ENCODE results near the gene NFIC. TPM values are rescaled to one million over a fixed set of nuclear protein-coding genes. Genes with fewer than 3 reads are reported as not detected.
A peak's percentile ranks its signal among the peaks of the same experiment; 100 is the strongest.

The NFIC gene
- total and polyA plus RNA-seq, 10 of the 15 experiments (the other 5 are each of a cell fraction or from before 2014, with no cell fraction given) = 0.71 to 53.5 (median 10.2) TPM

DNA sequence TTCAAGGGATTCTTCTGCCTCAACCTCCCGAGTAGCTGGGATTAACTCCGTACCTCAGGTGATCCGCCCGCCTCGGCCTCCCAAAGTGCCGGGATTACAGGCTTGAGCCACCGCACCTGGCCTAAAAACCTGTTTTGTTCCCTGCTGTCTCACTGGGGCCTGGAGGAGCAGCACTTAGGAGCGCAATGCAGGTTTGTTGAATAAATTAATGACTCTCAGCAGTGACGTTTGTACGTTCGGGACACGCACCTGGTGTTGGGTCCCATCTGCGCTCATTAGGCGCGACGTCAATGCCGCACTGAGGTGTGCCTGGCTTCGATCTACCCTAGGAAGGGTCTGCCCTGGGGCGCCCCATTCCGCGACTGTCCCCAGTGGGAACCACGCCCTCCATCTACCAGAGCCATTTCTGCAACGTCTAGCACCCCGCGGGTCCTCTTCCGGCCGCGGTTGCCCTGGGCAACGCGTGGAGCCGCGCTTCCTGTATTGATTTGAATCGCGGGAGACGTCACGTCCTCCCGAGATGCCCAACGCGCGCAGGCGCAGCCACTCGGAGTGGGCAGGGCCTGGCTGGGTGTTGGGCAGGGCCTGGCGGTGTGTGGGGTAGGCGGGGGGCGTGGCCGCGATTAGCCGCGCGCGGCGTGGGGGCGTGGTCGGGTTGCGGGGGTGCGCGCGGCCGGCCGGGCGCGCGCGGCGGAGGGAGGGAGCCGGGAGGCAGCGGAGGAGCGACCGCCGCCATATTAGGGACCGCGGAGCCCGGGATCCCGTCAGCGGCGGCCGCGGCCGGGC lies 139.4 kb downstream of the NFIC start, which contains the start of gene FZR1 (continued):
- TF ChIP-seq, protein P1, sequence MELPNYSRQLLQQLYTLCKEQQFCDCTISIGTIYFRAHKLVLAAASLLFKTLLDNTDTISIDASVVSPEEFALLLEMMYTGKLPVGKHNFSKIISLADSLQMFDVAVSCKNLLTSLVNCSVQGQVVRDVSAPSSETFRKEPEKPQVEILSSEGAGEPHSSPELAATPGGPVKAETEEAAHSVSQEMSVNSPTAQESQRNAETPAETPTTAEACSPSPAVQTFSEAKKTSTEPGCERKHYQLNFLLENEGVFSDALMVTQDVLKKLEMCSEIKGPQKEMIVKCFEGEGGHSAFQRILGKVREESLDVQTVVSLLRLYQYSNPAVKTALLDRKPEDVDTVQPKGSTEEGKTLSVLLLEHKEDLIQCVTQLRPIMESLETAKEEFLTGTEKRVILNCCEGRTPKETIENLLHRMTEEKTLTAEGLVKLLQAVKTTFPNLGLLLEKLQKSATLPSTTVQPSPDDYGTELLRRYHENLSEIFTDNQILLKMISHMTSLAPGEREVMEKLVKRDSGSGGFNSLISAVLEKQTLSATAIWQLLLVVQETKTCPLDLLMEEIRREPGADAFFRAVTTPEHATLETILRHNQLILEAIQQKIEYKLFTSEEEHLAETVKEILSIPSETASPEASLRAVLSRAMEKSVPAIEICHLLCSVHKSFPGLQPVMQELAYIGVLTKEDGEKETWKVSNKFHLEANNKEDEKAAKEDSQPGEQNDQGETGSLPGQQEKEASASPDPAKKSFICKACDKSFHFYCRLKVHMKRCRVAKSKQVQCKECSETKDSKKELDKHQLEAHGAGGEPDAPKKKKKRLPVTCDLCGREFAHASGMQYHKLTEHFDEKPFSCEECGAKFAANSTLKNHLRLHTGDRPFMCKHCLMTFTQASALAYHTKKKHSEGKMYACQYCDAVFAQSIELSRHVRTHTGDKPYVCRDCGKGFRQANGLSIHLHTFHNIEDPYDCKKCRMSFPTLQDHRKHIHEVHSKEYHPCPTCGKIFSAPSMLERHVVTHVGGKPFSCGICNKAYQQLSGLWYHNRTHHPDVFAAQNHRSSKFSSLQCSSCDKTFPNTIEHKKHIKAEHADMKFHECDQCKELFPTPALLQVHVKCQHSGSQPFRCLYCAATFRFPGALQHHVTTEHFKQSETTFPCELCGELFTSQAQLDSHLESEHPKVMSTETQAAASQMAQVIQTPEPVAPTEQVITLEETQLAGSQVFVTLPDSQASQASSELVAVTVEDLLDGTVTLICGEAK (IDR thresholded peaks at IDR 0.05; ENCODE audit: borderline replicate concordance) = peak; percentile 88
- TF ChIP-seq LARP7 (IDR thresholded peaks at IDR 0.05) (peak; percentile 46), ZZZ3 (IDR thresholded peaks at IDR 0.05; ENCODE audit: control insufficient read depth, insufficient read length, low read depth) (no peak), HDGF (IDR thresholded peaks at IDR 0.05) (no peak; the same call in 1 of the 2 replicates), ETV6 (conservative IDR thresholded peaks at IDR 0.05 in 1 of 2, IDR thresholded peaks at IDR 0.05 in 1 of 2; ENCODE audit: borderline replicate concordance in 1 of 2, low read depth in 1 of 2) (no peak), CBFB (IDR thresholded peaks at IDR 0.05; ENCODE audit: low read depth) (no peak), TCF3 (IDR thresholded peaks at IDR 0.05; ENCODE audit: borderline replicate concordance, insufficient read depth, low read depth, low read length) (no peak), FOXK2 (IDR thresholded peaks at IDR 0.05) (peak; percentile 54), POLR2AphosphoS2 (IDR thresholded peaks at IDR 0.05; ENCODE audit: low read depth, low read length) (no peak), EP300 (IDR thresholded peaks at IDR 0.05; ENCODE audit: borderline replicate concordance in 1 of 2, control insufficient read depth in 1 of 2, low read depth in 2 of 2, low read length in 2 of 2) (peak in 1 of 2 experiments; percentile 18; a peak in 1 of 4 replicates), MYC (IDR thresholded peaks at IDR 0.05; ENCODE audit: insufficient read depth, insufficient read length, insufficient replicate concordance, low read length, severe bottlenecking) (no peak), HDAC6 (IDR thresholded peaks at IDR 0.05; ENCODE audit: unreplicated experiment) (no peak), RBBP5 (conservative IDR thresholded peaks at IDR 0.05) (no peak), SUZ12 (IDR thresholded peaks at IDR 0.05; ENCODE audit: unreplicated experiment) (no peak), CHD4 (IDR thresholded peaks at IDR 0.05) (no peak), RAD51 (IDR thresholded peaks at IDR 0.05) (no peak)
- TF ChIP-seq, protein P2, sequence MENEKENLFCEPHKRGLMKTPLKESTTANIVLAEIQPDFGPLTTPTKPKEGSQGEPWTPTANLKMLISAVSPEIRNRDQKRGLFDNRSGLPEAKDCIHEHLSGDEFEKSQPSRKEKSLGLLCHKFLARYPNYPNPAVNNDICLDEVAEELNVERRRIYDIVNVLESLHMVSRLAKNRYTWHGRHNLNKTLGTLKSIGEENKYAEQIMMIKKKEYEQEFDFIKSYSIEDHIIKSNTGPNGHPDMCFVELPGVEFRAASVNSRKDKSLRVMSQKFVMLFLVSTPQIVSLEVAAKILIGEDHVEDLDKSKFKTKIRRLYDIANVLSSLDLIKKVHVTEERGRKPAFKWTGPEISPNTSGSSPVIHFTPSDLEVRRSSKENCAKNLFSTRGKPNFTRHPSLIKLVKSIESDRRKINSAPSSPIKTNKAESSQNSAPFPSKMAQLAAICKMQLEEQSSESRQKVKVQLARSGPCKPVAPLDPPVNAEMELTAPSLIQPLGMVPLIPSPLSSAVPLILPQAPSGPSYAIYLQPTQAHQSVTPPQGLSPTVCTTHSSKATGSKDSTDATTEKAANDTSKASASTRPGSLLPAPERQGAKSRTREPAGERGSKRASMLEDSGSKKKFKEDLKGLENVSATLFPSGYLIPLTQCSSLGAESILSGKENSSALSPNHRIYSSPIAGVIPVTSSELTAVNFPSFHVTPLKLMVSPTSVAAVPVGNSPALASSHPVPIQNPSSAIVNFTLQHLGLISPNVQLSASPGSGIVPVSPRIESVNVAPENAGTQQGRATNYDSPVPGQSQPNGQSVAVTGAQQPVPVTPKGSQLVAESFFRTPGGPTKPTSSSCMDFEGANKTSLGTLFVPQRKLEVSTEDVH (IDR thresholded peaks at IDR 0.05; ENCODE audit: low read depth, partially characterized antibody) = no peak
- TF ChIP-seq, protein P3, sequence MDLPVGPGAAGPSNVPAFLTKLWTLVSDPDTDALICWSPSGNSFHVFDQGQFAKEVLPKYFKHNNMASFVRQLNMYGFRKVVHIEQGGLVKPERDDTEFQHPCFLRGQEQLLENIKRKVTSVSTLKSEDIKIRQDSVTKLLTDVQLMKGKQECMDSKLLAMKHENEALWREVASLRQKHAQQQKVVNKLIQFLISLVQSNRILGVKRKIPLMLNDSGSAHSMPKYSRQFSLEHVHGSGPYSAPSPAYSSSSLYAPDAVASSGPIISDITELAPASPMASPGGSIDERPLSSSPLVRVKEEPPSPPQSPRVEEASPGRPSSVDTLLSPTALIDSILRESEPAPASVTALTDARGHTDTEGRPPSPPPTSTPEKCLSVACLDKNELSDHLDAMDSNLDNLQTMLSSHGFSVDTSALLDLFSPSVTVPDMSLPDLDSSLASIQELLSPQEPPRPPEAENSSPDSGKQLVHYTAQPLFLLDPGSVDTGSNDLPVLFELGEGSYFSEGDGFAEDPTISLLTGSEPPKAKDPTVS (IDR thresholded peaks at IDR 0.05; ENCODE audit: low read depth, low read length) = no peak
